Stimulated activated CD4-positive, alpha-beta T cell treated with anti-CD3 and anti-CD28 coated beads, Interleukin-15, amount 100 ng/mL, for 48 hours (primary cell): Measurements from ENCODE around the gene BET1L.
A peak's percentile ranks its signal among the peaks of the same experiment; 100 is the strongest.
"Not testable (repeated sequence)": the region's sequence is repeated elsewhere in the genome, so short reads cannot be mapped to it uniquely, and the experiment has no call there.

Experiments used
- DNase-seq, 2 donors: peaks; one replicate each; pipeline ENCODE4 v3.0.0-alpha.2; 2020; ENCODE audit warnings: low read depth in 2 of 2

Gene BET1L

DNA sequence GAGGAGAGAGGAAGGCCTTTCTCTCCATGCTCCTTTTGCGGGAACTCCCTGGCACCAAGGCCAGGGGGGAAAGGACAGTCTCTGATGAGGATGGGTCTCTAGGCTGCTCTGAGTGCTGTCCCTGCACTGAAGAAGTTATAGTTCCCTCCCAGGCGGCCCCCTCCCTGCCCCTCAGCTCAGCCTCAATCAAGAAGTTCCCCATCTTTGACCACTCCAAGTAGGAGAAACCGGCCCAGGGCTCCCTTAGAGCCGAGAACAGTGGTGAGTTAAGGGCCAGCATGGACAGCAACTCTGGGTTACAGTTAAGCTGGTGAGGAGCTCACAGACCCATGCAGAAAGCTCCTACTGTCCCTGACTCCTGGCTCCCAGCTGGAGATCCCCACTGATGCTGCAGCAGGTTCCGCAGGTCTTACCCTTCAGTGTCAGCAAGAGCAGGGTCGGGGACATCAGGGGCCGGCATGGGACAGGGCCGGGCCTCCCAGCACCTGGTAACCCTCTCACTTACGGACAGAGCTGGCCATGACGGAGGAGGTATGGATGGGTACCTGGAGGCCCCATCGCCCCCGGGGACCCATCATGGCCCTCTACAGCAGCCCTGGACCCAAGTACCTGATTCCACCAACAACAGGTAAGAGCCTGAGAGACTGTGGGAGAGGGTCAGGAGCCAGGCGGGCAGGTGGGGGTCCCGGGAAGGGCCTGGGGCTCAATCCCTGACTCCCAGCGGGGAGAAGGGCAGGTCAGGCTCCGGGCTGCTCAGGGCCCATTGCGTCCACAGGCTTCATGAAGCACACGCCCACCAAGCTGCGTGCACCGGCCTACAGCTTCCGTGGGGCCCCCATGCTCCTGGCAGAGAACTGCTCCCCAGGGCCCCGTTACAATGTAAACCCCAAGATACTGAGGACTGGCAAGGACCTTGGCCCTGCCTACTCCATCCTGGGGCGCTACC, 10.1 kb downstream of the BET1L start:
- no peak for DNase-seq

DNA sequence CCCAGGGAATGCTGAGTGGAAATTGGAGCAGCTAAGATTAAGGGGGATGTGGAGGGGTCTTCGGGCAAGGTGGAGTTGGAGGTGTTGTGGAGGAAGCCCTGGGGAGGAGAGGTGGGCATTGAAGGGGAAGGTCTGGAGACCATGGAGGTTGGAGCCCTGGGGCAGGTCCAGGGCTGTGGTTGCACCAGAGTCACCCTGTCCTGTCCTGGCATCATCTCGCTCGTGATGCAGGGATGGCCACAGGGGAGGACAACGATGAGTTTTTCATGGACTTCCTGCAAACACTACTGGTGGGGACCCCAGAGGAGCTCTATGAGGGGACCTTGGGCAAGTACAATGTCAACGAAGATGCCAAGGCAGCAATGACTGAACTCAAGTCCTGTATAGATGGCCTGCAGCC, 13.7 kb downstream of the BET1L start:
- DNase-seq, result not testable (repeated sequence)

DNA sequence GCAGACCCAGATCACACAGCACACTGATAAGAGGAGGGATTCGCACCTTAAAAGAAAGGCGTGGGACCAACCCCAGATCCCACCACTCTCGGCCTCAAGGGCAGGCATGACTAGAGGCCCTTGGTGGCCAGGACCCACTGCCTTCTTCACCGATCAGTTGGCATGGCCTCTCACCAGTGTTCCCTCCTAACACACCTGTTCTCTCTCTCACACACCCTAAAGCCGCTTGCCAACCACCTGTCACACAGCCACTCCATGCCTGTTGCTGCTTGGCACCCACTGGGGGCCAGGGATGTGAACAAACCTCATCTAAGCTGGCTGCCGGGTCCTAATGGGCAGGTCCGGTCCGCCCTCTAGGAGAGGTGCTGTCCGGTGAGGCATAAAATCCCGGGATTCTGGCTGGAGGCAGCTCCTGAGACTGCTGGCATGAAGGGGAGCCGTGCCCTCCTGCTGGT, 14.5 kb downstream of the BET1L start, which contains the start of gene SCGB1C1:
Gene SCGB1C1, plus strand, starts transcription at position 405 of the 455 bp plus-strand sequence. Its CDS starts 22 bp downstream, at position 427.
- DNase-seq, result not testable (repeated sequence)

DNA sequence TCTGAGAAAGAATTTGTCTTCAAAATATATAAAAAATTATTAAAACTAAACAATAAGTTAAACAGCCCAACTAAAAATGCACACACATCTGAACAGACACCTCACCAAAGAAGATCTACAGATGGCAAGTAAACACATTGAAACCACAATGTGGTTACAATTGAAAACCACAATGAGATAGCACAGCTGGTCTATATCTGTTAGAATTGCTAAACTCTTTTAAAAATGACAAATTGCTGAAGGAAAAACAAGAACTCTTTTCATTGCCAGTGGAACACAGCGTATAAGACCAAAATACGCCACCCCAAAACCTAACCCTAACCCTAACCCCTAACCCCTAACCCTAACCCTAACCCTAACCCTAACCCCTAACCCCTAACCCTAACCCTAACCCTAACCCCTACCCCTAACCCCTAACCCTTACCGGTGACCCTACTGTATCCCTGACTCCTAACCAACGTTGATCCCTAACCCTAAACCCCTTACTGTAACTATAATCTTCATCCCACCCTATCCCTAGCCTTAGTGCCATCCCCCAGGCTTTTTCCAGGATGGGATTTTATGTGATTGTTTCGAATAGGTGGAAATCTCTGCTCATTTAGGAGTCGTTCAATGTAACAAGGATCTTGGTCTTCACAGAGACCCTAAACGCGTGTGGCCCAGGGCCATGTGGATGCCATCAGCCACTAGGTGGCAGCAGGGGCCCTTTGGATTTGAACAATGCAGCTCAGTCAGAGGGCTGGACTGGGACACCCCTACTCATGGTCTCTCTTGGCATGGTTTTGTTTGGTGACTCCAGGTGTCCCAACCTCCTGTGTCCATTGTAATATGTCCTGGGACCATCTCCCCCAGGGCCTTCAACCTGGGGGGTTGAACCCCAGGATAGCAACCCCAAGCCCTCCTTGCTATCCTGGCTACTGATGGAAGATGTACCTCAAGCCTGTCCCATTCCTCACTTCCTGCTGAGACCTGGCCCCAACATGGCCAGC, 15.4 kb downstream of the BET1L start:
- DNase-seq, result peak in 1 of 2 donors; percentile 50

DNA sequence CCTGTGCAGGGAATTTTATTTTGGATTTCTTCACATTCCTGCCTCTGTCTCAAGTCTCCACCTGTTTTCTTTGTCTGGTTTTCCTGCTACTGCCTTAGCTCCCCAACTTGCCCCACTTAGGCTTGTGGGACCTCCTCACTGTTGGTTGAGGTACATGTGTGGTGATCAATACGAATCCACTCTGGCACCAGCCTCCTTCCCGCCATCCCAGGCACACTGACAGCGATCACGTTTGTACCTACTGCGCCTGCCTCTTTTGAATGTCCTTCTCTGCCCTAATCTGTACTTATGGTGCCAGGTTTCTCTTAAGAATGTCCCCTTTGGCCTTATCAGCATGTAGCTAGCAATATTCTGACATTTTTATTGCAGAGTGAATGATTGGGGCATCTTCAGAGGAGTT, 16.7 kb downstream of the BET1L start:
- DNase-seq, result not testable (repeated sequence)

DNA sequence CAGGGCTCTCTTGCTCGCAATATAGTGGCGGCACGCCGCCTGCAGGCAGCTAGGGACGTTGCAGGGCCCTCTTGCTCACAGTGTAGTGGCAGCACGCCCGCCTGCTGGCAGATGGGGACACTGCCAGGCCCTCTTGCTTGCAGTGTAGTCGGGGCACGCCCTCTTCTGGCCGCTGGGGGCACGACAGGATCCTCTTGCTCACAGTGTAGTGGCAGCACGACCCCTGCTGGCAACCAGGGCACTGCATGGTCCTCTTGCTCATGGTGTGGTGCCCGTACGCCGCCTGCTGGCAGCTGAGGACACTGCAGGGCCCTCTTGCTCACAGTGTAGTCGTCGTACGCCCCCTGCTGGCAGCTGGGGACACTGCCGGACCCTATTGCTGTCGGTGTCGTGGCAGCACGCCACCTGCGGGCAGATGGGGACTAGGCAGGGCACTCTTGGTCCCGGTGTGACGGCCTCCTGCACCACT, 17.3 kb downstream of the BET1L start:
- peak; percentile 40 to 69 for DNase-seq

DNA sequence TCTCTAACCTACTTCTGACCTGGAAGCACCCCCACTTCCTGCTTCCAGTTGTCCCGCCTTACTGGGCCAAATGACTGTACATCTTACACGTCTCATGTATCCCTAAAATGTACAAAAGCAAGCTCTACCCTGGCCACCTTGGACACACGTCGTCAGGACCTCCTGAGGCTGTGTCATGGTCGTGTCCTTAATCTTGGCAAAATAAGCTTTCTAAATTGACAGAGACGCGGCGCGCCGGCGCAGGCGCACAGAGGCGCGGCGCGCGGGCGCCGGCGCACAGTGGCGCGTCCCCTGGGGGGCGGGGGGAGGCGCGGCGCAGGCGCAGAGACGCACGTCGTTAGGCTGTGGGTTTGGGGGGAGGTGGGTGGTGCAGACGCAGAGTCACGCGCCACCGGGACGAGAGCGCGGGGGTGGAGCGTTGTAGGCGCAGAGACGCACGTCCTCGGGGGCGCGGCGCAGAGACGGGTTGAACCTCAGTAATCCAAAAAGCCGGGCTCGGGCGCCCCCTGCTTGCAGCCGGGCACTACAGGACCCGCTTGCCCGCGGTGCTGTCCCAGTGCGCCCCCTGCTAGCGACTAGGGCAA, 17.9 kb downstream of the BET1L start:
- DNase-seq, result not testable (repeated sequence)

DNA sequence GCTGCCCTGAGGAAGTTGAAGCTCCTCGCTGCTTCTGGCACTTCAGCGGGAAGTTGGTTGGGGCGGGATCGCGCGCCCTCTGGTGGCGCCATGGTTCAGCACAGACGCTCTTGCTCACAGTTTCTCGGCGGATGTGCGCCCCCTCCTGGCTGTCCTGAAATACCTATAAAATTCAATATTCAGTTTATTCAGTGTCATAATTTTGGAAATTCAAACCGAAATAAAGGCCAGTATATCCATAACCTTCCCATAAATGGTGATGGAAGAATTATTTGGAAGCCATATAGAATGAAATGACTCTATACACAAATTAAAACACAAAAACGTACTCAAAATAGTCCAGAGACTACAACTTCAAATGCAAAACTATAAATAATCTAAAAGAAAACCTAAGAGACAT, 27.0 kb downstream of the BET1L start:
- not testable (repeated sequence) for DNase-seq
